Stimulated activated CD8-positive, alpha-beta memory T cell treated with anti-CD3 and anti-CD28 coated beads, Interleukin-12 subunit alpha, Interleukin-12 subunit beta, amount 100 ng/mL, for 24 hours (primary cell): ENCODE measurements around the gene PYCR2.
"Not testable (repeated sequence)": the region's sequence is repeated elsewhere in the genome, so short reads cannot be mapped to it uniquely, and the experiment has no call there.

ENCODE experiments used
- DNase-seq: peaks from one replicate; pipeline ENCODE4 v3.0.0-alpha.2; 2020; ENCODE audit errors: extremely low read depth

Gene PYCR2

DNA sequence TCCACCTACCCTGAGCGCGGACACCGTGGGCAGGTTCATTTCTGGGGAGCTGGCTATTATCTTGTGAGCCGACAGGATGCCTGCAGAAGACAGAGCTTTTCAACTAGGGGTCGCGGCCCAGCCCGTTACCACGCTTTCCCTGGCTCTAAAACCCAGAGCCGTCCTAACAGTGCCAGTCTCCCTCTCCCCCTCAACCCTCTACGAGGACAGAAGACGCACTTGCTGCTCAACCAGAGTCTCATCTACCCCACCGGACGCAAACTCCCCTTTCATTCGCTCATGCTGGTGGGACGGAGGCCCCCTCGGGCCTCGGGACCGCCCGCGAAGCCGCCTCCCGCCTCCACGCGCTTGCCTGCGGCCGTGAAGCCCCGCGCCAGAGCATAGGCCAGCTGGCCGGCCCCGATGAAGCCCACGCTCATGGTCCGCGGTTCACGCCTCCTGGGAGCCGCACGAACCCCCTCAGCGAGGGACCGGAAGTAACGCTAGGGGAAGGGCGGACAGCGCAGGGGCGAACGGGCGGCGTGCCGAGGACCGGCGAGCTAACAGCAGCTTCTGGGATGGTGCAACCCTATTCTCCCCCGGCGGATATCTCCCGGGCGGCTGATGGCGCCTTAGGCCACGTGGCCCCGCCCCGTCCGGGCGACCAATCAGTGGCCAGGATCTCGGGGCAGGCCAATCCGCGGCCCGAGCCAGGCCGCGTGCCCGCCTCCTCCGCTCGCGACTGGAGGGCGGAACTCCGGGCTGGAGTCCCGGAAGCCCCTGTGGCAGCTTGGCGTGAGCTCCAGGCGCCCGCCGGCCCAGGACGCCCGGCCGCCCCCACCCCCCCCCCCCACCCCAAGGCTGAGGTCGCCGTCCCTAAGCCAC is at the start of gene PYCR2:
TSS of gene PYCR2 (minus strand) at position 559 of the 864 bp plus-strand sequence. CDS start at position 419, 140 bp downstream.
- DNase-seq: peak; percentile 82

DNA sequence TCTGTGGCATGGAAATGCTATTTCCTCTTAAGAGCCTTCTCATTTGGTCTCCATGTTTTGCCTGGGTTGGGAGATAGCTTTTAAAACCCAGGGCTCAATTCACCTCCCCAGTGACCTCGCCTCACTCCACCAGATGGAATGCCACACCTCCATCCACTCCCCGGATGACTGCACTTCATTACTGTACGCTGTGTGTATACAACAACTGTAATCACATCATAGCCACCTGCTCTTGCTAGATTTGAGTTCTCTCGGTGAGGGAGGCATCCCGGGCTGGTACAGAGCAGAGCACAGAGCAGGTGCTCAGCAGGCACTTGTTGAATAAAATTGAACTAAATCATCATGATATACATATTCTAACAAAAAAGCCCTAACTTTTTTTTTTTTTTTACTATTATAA is 49.1 kb upstream of the PYCR2 start:
- DNase-seq: no peak

DNA sequence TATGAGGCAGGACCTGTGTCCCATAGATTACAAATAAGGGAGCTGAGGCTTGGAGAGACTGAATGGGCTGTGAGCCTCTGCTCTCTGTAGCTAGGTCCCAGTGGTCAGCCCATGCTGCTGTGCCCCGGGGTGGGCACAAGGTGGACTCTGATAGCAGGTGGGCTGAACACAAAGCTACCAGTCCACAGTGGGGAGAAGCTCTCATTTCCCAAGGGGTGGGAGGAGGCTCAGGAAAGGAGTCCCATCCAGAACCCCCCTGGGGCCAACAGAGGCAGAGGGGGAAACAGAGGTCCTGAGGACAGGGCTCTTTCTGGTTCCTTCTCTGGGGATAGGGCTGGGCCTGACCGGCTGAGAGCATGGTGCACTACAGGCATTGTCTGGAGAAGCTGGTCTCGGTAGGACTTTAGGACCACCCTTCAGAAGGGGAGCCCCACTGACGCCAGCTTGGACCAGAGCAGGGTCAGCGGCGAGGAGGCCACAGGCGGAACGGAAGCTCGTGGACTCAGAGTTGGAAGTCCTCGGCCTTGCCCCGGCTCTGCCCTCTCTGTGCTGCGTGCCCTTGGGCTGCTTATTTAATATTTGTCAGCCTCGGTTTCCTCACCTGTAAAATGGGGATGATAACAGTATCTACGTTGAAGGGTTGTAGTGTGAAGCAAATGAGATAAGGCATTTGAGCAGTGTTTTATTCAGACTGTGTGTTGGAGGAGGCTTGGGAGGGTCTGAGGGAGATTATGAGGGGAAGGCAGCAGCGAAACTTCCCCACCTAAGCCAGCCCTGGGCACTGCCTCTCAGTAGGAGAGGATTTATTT is 48.5 kb upstream of the PYCR2 start:
- DNase-seq: no peak

DNA sequence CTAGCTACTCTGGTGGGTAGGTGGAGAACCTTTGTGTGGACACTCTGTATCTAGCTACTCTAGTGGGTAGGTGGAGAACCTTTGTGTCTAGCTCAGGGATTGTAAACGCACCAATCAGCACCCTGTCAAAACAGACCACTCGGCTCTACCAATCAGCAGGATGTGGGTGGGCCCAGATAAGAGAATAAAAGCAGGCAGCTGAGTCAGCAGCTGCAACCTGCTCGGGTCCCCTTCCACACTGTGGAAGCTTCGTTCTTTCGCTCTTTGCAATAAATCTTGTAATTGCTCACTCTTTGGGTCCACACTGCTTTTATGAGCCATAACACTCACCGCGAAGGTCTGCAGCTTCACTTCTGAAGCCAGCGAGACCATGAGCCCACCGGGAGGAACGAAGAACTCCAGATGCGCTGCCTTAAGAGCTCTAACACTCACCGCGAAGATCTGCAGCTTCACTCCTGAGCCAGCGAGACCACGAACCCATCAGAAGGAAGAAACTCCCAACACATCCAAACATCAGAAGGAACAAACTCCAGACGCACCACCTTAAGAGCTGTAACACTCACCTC is 46.6 kb upstream of the PYCR2 start:
- DNase-seq: not testable (repeated sequence)

DNA sequence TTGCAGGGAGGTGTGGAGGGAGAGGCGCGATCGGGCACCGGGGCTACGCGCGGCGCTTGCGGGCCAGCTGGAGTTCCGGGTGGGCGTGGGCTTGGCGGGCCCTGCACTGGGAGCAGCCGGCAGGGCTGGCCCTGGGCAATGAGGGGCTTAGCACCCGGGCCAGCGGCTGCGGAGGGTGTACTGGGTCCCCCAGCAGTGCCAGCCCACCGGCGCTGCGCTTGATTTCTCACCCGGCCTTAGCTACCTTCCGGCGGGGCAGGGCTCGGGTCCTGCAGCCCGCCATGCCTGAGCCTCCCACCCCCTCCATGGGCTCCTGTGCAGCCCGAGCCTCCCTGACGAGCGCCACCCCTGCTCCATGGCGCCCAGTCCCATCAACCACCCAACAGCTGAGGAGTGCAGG is 45.7 kb upstream of the PYCR2 start:
- DNase-seq: not testable (repeated sequence)

DNA sequence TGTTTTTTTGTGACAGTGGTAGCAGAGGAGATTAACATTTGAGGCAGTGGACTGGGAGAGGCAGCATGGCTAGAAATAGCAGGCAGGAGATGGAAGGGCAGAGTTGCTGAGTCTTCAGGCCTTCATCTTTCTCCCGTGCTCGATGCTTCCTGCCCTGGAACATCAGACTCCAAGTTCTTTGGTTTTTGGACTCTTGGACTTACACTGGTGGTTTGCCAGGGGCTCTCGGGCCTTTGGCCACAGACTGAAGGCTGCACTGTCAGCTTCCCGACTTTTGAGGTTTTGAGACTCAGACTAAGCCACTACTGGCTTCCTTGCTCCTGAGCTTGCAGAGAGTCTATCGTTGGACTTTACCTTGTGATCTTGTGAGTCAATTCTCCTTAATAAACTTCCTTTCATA is 41.2 kb upstream of the PYCR2 start:
- DNase-seq: no peak

DNA sequence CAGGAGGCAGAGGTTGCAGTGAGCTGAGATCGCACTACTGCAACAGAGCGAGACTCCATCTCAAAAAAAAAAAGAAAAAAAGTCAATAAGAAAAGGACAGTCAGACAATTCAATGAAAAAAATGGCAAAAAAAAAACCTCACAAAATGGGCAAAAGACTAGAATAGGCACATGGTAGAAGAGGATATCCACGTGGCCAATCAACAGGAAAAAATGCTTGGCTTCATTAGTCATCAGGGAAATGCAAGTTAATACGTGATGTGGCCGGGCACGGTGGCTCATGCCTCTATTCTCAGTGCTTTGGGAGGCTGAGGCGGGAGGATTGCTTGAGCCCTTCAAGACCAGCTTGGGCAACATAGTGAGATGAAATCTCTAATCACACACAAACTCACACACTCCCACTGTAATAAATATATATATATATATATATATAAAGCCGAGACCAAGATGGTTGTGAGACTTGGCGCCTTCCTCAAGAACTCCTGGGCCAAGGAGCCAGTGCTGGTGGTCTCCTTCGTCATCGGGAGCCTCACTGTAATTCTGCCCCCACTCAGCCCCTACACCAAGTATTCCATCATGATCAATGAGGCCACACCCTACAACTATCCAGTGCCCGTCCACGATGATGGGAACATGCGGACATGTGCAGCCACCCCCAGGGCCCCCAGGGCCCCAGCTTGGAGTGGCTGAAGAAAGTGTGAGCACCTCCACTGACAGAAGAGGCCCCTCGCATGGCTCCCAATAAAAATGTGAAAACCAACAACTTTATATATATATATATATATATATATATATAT is 39.9 kb upstream of the PYCR2 start:
- DNase-seq: no peak

DNA sequence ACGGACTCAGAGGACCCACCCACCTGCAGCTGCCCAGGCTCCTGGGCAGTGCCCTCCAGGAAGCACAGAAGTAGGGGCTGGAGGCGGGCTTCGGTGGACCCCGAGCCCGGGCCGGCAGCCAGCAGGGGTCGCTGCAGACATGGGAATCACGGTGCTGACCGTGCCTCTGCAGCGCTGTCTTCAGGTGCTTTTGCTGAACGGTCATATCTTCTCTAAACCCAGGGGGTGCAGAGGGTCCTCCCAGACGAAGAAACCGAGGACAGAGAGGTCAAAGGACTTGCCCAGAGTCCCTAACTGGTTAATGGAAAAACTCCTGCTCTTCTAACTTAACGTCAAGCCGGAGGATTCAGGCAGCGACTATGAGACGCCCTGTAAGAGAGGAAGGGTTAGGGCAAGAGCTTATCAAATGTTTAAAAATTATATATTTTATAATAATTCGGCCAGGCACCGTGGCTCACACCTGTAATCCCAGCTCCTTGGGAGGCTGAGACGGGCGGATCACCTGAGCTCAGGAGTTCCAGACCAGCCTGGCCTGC is 38.5 kb upstream of the PYCR2 start:
- DNase-seq: peak; percentile 24

DNA sequence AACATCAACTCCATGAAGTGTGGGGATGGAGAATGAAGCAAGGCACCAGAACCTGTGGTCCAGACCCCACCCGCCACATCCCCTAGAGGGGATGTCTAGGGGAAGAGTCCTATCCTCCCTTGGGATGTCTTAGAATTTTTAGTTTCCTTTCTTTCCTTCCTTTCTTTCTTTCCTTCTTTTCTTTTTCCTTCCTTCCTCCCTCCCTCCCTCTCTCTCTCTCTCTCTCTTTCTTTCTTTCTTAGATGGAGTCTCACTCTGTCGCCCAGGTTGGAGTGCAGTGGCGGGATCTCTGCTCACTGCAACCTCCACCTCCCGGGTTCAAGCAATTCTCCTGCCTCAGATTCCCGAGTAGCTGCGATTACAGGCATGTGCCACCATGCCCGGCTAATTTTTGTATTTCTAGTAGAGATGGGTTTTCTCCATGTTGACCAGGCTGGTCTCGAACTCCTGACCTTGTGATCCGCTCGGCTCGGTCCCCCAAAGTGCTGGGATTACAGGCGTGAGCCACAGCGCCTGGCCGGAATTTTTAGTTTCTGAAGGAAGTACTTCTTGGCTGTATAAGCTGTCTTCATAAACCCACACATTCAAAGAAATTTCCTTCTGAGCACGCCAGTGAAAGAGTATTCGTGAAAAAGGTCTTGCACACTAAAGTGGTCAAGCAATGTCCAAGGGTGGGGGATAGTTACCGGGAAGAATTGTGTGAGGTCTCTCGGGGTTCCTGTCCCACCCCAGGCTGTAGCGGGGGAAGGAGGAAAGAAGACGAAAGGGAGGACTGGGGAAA is 37.8 kb upstream of the PYCR2 start:
- no peak for DNase-seq

DNA sequence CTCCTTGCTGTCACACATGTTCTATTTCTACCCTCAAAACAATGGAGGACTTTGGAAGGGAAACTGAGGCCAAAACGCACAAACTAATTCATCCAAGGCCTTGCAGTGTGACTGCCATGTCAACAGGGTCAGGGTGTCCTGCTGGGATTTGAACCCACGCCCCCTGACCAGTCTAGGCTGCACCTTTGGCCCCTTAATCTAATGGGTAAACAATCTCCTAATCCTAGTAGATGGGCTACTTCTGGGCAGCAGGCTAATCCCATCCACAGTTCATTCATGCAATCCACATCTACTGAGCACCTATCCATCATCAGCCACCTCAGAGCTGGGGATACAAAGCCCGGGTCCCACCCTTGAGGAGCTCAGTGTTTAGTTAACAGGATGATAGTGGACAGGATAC is 34.0 kb upstream of the PYCR2 start:
- no peak for DNase-seq

DNA sequence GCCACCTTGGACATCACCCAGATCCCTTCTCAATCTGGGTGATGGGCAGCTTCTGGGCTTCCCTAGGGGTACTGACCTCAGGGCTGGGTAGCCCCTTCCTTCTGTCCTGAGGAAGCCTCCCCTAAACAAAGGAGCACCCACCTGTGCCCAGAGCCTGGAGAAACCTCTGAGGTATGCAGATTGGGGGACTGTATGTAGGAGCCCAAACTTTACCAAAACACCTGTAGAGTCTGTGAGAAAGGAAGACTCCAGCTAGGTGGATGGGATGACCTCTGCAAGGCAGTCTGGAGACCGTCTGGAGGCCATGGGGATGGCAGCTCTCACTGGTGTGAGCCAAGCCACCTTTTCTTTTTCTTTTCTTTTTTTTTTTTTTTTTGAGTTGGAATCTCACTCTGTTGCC is 30.7 kb upstream of the PYCR2 start:
- no peak for DNase-seq

DNA sequence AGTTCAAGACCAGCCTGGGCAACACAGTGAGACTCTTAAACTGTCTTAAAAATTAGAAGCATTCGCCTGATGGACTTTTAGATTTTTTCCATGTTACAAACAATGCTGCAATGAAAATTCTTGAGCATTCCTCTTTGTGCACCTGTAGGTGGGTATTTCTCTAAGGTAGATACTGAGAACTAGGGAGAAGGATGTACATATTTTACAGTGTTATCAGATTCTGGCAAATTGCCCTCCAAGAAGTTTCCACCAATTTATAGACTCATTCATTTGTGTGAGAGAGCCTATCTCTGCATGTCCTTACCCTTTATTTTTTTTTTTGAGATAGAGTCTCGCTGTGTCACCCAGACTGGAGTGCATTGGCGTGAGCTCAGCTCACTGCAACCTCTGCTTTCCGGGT is 29.3 kb upstream of the PYCR2 start:
- DNase-seq: no peak

DNA sequence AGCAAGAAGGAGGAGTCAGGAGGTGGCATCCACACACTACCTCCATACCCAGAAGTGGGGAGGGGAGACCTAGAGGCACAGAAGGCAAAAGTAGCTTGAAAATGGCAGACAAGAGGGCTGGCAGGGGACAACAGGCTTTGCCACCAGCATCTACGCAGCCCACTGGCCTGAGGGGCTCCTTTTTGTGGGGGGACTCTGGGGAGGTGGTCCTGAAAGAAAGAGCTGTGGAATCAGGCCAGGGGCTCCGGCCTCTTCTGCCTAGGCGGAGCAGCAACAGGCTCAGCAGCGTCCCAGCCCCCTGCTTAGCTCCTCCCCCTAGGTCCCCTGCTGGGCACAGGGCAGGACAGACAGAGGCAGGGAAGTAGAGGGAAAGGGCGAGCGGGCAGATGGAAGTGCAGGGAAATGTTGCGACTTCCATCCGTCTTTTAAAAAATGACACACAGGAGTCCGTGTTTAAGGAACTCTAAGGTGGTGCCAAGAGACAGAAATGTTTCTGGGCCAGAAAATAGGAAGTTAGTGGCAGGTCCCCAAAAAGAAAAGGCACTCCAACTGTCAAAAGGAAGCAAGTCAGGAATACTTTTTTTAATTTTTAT is 27.0 kb upstream of the PYCR2 start:
- no peak for DNase-seq

DNA sequence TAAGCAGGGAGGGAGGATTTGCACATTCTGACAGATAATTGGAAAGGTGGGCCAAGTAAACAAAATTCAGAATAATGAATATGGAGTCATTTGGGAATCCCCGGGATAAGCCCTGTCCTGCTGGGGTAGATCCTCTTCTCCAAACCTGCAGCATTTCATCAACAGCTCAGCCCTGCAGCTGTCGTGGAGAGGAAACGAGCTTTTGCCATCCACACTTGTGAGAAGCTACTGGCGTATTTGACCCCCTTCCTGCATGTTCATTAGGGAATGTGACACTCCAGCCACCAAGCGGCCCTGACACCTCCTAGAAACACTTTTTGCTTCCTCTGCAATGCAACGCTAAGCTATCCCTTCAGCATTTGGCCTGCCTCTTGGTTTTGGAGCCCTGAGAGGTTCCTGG is 25.0 kb upstream of the PYCR2 start:
- no peak for DNase-seq

DNA sequence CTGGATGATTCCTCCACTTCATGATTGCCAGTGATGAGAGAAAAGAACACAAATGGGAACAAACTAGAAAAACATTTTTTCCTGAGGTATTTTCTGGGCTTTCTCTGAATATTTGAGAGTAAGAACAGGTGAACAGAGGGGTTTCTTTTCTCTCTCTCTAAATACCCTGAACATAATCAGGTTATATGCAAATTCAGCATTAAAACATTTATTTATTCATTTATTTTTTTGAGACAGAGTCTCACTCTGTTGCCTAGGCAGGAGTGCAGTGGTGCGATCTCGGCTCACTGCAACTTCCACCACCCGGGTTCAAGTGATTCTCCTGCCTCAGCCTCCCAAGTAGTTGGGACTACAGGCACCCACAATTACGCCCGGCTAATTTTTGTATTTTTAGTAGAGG is 22.8 kb upstream of the PYCR2 start:
- no peak for DNase-seq

DNA sequence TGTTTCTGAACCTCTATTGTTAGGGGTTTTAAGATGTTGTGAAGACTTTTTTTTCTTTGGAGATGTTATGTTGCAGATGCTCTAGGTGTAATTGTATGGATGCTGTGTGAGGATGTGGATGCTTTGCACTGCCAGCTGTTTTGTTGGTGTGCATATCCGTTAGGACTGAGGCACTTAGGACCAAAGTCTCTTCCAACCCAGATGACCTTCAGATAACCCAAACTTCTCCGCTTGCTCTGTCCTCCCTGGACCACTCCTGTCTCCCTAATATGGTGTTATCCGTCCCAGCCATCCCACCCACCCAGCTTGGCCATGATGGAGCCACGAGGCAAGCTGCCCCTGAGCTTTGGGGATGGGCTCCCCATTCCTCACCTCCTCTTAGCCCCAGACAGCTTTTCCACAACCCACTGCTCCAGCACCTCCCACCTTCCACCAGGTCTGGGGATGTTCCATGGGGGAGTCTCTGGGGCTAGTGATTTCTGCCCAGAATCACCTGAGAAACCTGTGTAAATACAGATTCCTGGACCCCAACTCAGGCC is 22.1 kb upstream of the PYCR2 start:
- DNase-seq: no peak

DNA sequence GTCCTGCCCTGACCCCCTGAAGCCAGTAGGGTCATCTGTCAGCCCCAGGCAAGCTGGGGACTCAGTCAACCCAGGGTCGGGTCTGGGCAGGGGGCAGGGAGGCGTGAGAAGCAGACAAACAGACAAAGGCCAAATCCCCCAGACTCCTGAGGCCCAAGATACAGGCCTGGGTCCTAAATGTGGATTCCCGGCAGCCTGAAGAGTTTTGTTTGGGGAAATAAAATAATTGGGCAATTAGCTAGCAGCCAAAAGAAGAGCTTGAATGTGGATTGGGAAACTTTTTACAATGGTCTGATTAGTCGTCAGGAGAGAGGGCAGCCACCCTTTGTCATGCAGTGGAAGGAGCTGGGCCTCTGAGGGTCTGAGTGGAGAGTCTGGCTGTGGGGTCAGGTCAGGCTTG is 21.5 kb upstream of the PYCR2 start:
- DNase-seq: no peak

DNA sequence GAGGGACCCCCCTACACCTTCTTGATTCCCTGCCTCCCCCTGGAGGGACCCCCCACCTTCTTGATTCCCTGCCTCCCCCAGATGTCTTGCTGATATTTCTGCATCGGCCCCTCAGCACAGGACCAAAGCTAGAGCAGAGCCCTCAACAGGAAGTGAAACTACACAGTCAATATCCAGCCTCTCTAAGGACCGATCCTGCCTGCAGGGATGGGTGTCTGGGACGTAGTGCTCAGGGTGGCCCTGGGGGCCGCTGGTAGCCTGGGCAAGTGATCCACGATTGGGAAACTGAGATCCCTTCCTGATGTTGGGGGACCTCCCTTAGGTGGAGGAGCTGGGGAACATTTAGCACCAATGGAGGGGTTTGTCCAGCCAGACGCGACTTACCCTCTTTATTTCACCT is 20.9 kb upstream of the PYCR2 start:
- no peak for DNase-seq

DNA sequence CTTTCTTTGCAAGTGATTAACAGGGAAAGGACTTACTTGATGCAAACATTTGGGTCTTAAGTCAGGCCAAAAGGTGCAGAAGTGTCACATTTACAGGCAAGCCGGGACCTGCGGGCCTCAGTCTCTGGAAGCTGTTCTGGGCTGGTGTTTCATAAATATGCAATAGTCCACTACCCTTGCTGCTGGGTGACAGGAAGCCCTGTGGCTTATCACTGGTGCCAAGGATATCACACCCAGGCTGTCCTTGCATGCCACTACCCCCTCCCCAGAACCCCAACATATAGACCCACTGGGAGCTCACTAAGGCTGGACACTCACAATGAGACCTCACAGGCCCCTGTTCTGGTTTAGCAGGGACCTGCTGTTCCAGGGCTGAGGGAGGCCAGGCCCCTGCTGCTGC is 20.3 kb upstream of the PYCR2 start:
- no peak for DNase-seq

DNA sequence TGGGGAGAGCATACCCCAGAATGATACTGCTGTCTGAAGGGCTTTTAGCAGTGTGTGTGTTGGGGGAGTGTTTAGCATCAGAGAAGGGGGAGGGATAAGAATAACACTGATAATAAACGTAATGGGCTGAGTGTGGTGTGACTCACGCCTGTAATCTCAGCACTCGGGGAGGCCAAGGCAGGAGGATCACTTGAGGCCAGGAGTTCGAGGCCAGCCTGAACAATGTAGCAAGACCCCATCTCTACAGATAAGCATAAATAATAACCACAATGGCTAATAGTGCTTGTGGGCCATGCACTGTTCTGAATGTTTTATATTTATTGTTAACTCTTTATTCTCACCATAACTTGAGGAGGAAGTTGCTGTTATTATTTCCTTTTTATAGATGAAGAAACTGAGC is 19.5 kb upstream of the PYCR2 start:
- no peak for DNase-seq
